ENCODE measurements around the gene TMEM181.
"Not testable (repeated sequence)": the region's sequence is repeated elsewhere in the genome, so short reads cannot be mapped to it uniquely, and the experiment has no call there.

TMEM181 gene

GRCh38 chr6:158663625-158664165 lies 103.8 kb downstream of the TMEM181 start:
- no peak for DNase-seq

GRCh38 chr6:158665332-158665731 lies 105.4 kb downstream of the TMEM181 start:
- DNase-seq, result no peak

GRCh38 chr6:158666628-158667359 lies 106.9 kb downstream of the TMEM181 start:
- DNase-seq, result no peak

- no peak for DNase-seq
These were observed 107.6 kb downstream of the TMEM181 start for GRCh38 chr6:158667360-158667981.

- DNase-seq, result no peak
These were observed 108.8 kb downstream of the TMEM181 start for GRCh38 chr6:158668707-158669103.

- DNase-seq, result no peak
These were observed 109.5 kb downstream of the TMEM181 start for GRCh38 chr6:158669145-158670035.

- not testable (repeated sequence) for DNase-seq
These were observed 112.2 kb downstream of the TMEM181 start for GRCh38 chr6:158672119-158672518.

GRCh38 chr6:158672726-158673125 lies 112.8 kb downstream of the TMEM181 start:
- no peak for DNase-seq

GRCh38 chr6:158674342-158675131 lies 114.6 kb downstream of the TMEM181 start:
- DNase-seq, result no peak

- not testable (repeated sequence) for DNase-seq
These were observed 117.2 kb downstream of the TMEM181 start for GRCh38 chr6:158677094-158677493.

GRCh38 chr6:158677906-158678578 lies 118.2 kb downstream of the TMEM181 start:
- no peak for DNase-seq

GRCh38 chr6:158680015-158680414 lies 120.1 kb downstream of the TMEM181 start:
- no peak for DNase-seq

GRCh38 chr6:158680481-158680880 lies 120.6 kb downstream of the TMEM181 start:
- DNase-seq, result no peak

- no peak for DNase-seq
These were observed 124.4 kb downstream of the TMEM181 start for GRCh38 chr6:158684311-158684710.

- no peak for DNase-seq
These were observed 124.9 kb downstream of the TMEM181 start for GRCh38 chr6:158684745-158685324.

Data from activated CD4-positive, CD25-positive, alpha-beta regulatory T cell treated with anti-CD3 and anti-CD28 coated beads, Interleukin-2, amount 50 U/mL, for 72 hours (primary cell).